IPS-15b (cell line): ENCODE measurements around the gene MTREX.

ENCODE experiments used
- H3K27me3 ChIP-seq: one replicate; pipeline ENCODE4 v1.6.1; 2013; ENCODE audit warnings: low read length; ENCODE audit not compliant: control insufficient read depth, insufficient read depth
- H3K36me3 ChIP-seq: one replicate; pipeline ENCODE4 v1.6.1; 2013; ENCODE audit warnings: low read length; ENCODE audit not compliant: control insufficient read depth, insufficient read depth
- H3K4me1 ChIP-seq: one replicate; pipeline ENCODE4 v1.6.1; 2013; ENCODE audit warnings: mild to moderate bottlenecking, low read length; ENCODE audit not compliant: control insufficient read depth, insufficient read depth
- H3K4me3 ChIP-seq: one replicate; pipeline ENCODE4 v1.5.1; 2013; ENCODE audit warnings: low read depth, low read length
- H3K9ac ChIP-seq: one replicate; pipeline ENCODE4 v1.6.1; 2013; ENCODE audit warnings: low read depth, mild to moderate bottlenecking, low read length
- H3K9me3 ChIP-seq: one replicate; pipeline ENCODE4 v1.6.1; 2013; ENCODE audit warnings: mild to moderate bottlenecking, low read length; ENCODE audit not compliant: control insufficient read depth, insufficient read depth

The MTREX gene

GRCh38 chr5:55327281-55327680 lies 19.5 kb downstream of the MTREX start:
- Histone ChIP-seq H3K27me3 (no peaks in the 10 kb centered on the region), H3K4me1 (no peaks in the 10 kb centered on the region), H3K36me3 (peaks cover 5% of the 10 kb centered on the region), H3K9ac (no peak overlapping the region), H3K9me3 (no peaks in the 10 kb centered on the region), H3K4me3 (no peak overlapping the region)

- H3K4me3 ChIP-seq = no peak overlapping the region
- no peak overlapping the region for H3K9ac ChIP-seq
- H3K9me3 ChIP-seq = no peaks in the 10 kb centered on the region
- no peaks in the 10 kb centered on the region for H3K4me1 ChIP-seq
- H3K36me3 ChIP-seq = peaks cover 2% of the 10 kb centered on the region
- no peaks in the 10 kb centered on the region for H3K27me3 ChIP-seq
Measured at GRCh38 chr5:55331321-55331720, 23.5 kb downstream of the MTREX start.

DNA sequence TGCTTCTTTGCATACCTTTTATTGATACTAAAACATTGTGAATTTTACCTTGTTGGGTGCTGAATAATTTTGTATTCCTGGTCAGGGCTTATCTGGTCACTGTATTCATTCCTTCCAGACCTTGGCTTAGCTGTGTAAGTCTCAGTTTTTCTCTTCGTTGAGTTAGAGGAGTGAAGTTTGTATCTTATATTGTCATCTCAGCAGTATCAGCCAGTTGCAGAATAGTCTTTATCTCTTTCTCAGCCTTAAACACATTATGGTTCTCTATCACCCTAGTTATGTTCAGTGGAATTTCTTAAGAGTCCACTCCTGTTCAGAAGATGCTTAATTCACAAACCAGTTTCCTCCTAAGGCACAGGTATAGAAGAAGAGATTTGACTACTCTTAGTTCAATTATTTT lies 25.2 kb downstream of the MTREX start:
- no peaks in the 10 kb centered on the region for H3K4me1 ChIP-seq
- H3K9me3 ChIP-seq = no peaks in the 10 kb centered on the region
- H3K4me3 ChIP-seq = no peak overlapping the region
- no peaks in the 10 kb centered on the region for H3K27me3 ChIP-seq
- no peaks in the 10 kb centered on the region for H3K36me3 ChIP-seq
- H3K9ac ChIP-seq = no peak overlapping the region

- Histone ChIP-seq H3K4me1 (no peaks in the 10 kb centered on the region), H3K4me3 (no peak overlapping the region), H3K9me3 (no peaks in the 10 kb centered on the region), H3K36me3 (no peaks in the 10 kb centered on the region), H3K9ac (no peak overlapping the region), H3K27me3 (no peaks in the 10 kb centered on the region)
Measured at GRCh38 chr5:55333811-55334210, 26.0 kb downstream of the MTREX start.

DNA sequence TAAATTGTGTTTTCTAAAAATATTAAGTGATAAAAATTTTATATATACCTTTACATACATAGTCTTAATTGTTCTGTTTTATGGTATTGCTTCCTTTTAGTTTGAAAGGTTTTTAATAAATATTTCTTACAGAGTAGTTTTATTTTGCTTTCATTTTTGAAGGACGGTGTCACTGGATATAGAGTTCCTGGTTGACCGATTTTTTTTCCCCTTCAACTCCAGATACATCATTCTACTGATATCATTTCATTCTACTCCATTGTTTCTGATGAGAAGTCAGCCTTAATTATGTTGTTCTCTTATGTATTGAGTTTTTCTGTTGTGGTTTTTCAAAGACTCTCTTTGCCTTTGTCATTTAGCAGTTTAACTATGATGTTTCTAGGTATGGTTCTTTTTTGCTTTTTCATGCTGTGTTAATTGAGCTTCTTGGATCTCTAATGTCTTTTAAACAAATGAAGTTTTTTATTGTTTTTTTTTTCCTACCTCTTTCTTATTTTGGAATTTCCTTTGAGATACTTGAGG lies 30.4 kb downstream of the MTREX start:
- no peak overlapping the region for H3K9ac ChIP-seq
- H3K4me1 ChIP-seq = no peaks in the 10 kb centered on the region
- peaks cover 6% of the 10 kb centered on the region for H3K36me3 ChIP-seq
- no peaks in the 10 kb centered on the region for H3K27me3 ChIP-seq
- H3K4me3 ChIP-seq = no peak overlapping the region
- H3K9me3 ChIP-seq = no peaks in the 10 kb centered on the region

GRCh38 chr5:55338810-55339243 lies 31.0 kb downstream of the MTREX start:
- Histone ChIP-seq H3K9me3 (no peaks in the 10 kb centered on the region), H3K9ac (no peak overlapping the region), H3K27me3 (no peaks in the 10 kb centered on the region), H3K4me1 (no peaks in the 10 kb centered on the region), H3K36me3 (peaks cover 6% of the 10 kb centered on the region), H3K4me3 (no peak overlapping the region)

GRCh38 chr5:55343107-55343506 lies 35.3 kb downstream of the MTREX start:
- H3K4me3 ChIP-seq = no peak overlapping the region
- no peaks in the 10 kb centered on the region for H3K9me3 ChIP-seq
- no peaks in the 10 kb centered on the region for H3K4me1 ChIP-seq
- no peaks in the 10 kb centered on the region for H3K27me3 ChIP-seq
- peaks cover 10% of the 10 kb centered on the region for H3K36me3 ChIP-seq
- no peak overlapping the region for H3K9ac ChIP-seq

DNA sequence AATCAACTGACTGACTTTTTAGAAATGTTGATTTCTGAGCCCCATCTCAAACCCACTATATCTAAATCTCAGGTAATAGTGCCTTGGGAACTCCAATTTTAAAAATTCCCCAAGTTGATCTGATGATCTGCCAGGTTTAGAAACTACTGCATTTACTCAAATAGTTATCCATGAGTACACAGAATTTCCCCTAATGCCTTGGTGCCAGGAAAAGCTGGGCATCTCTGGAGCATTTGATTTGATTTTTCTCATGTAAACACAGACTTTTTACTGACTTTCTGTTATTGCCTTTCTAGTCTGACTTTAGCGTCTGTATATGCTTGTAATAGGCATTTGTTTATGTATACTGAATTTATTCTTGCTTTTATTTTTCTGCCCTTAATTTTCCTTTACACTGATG lies 35.8 kb downstream of the MTREX start:
- Histone ChIP-seq H3K9ac (no peak overlapping the region), H3K4me1 (no peaks in the 10 kb centered on the region), H3K9me3 (no peaks in the 10 kb centered on the region), H3K36me3 (peaks cover 12% of the 10 kb centered on the region), H3K4me3 (no peak overlapping the region), H3K27me3 (no peaks in the 10 kb centered on the region)

GRCh38 chr5:55344392-55344992 lies 36.7 kb downstream of the MTREX start:
- H3K9ac ChIP-seq = no peak overlapping the region
- H3K4me1 ChIP-seq = no peaks in the 10 kb centered on the region
- peaks cover 12% of the 10 kb centered on the region for H3K36me3 ChIP-seq
- H3K4me3 ChIP-seq = no peak overlapping the region
- H3K27me3 ChIP-seq = no peaks in the 10 kb centered on the region
- H3K9me3 ChIP-seq = no peaks in the 10 kb centered on the region

GRCh38 chr5:55345327-55345726 lies 37.5 kb downstream of the MTREX start:
- H3K36me3 ChIP-seq = peaks cover 15% of the 10 kb centered on the region
- no peak overlapping the region for H3K9ac ChIP-seq
- H3K27me3 ChIP-seq = no peaks in the 10 kb centered on the region
- no peak overlapping the region for H3K4me3 ChIP-seq
- H3K4me1 ChIP-seq = no peaks in the 10 kb centered on the region
- H3K9me3 ChIP-seq = no peaks in the 10 kb centered on the region

GRCh38 chr5:55347786-55348185 lies 40.0 kb downstream of the MTREX start:
- no peak overlapping the region for H3K9ac ChIP-seq
- H3K9me3 ChIP-seq = no peaks in the 10 kb centered on the region
- peaks cover 12% of the 10 kb centered on the region for H3K36me3 ChIP-seq
- H3K27me3 ChIP-seq = no peaks in the 10 kb centered on the region
- H3K4me3 ChIP-seq = no peak overlapping the region
- no peaks in the 10 kb centered on the region for H3K4me1 ChIP-seq

GRCh38 chr5:55350754-55351153 lies 43.0 kb downstream of the MTREX start:
- no peak overlapping the region for H3K4me3 ChIP-seq
- H3K36me3 ChIP-seq = peaks cover 26% of the 10 kb centered on the region
- no peaks in the 10 kb centered on the region for H3K27me3 ChIP-seq
- H3K9ac ChIP-seq = no peak overlapping the region
- H3K4me1 ChIP-seq = no peaks in the 10 kb centered on the region
- H3K9me3 ChIP-seq = no peaks in the 10 kb centered on the region
